ENCODE results near the gene PRR14L.

GRCh38 chr22:31732089-31732829, 17.7 kb downstream of the PRR14L start:
- no peak for TF ChIP-seq CTCF (IDR thresholded peaks at IDR 0.05)
- TF ChIP-seq POLR2A (IDR thresholded peaks at IDR 0.05; ENCODE audit: low read depth), result no peak
- no peak for TF ChIP-seq EP300 (IDR thresholded peaks at IDR 0.05)
